Keratinocyte (primary cell): ENCODE results near the gene MVB12B. TPM values are rescaled to one million over a fixed set of nuclear protein-coding genes. Genes with fewer than 3 reads are reported as not detected.

Experiments
- DNase-seq: peaks from one replicate; pipeline ENCODE4 v3.0.0-alpha.2; 2011; ENCODE audit warnings: low read depth, missing footprints, low spot score
- FAIRE-seq: peaks from 2 replicates; lab custom pipeline; 2011; peaks lifted over from hg19 to GRCh38; lab: Jason Lieb, UNC
- H2AFZ ChIP-seq: 2 replicates; pipeline ENCODE4 v1.6.0; 2012; ENCODE audit warnings: low read length, control low read depth, inconsistent platforms; ENCODE audit not compliant: control insufficient read depth
- H3K27ac ChIP-seq: 2 replicates; pipeline ENCODE4 v1.5.1; 2011; ENCODE audit warnings: low read length; ENCODE audit not compliant: control insufficient read depth, insufficient read depth
- H3K27me3 ChIP-seq: 3 replicates; pipeline ENCODE4 v1.6.0; 2011; ENCODE audit warnings: low read length; ENCODE audit not compliant: control insufficient read depth, insufficient read depth; ENCODE audit errors: extremely low read depth
- H3K36me3 ChIP-seq, 2 experiments: 2 replicates in 1 of 2; 3 replicates in 1 of 2; pipeline ENCODE4 v1.5.1; 2011; ENCODE audit warnings: low read length in 2 of 2, mild to moderate bottlenecking in 1 of 2; ENCODE audit not compliant: control insufficient read depth in 2 of 2, insufficient read depth in 2 of 2; ENCODE audit errors: extremely low read depth in 1 of 2
- H3K4me1 ChIP-seq: 3 replicates; pipeline ENCODE4 v1.5.1; 2011; ENCODE audit warnings: low read length; ENCODE audit not compliant: control insufficient read depth, insufficient read depth; ENCODE audit errors: extremely low read depth
- H3K4me2 ChIP-seq: 3 replicates; pipeline ENCODE4 v1.6.0; 2011; ENCODE audit warnings: low read depth, low read length; ENCODE audit not compliant: control insufficient read depth, insufficient read depth; ENCODE audit errors: extremely low read depth
- H3K4me3 ChIP-seq, 3 experiments: fragments of 200-600 bp in 1 of 3; sonication (generic) in 1 of 3; 2 replicates in 2 of 3; 3 replicates in 1 of 3; pipeline ENCODE4 v1.5.1; 2011 to 2016; ENCODE audit warnings: low read length in 3 of 3, mild to moderate bottlenecking in 3 of 3, control low read depth in 2 of 3, inconsistent platforms in 1 of 3, low read depth in 1 of 3, mixed read lengths in 1 of 3, mixed run types in 1 of 3, moderate library complexity in 1 of 3; ENCODE audit not compliant: control insufficient read depth in 2 of 3, insufficient read depth in 2 of 3; ENCODE audit errors: extremely low read depth in 1 of 3
- H3K79me2 ChIP-seq: 2 replicates; pipeline ENCODE4 v1.6.0; 2012; ENCODE audit warnings: low read length; ENCODE audit not compliant: control insufficient read depth, insufficient read depth
- H3K9ac ChIP-seq: 3 replicates; pipeline ENCODE4 v1.6.0; 2011; ENCODE audit warnings: low read length; ENCODE audit not compliant: control insufficient read depth, insufficient read depth; ENCODE audit errors: extremely low read depth
- H3K9me1 ChIP-seq: 3 replicates; pipeline ENCODE4 v1.6.0; 2011; ENCODE audit warnings: low read length; ENCODE audit not compliant: control insufficient read depth, insufficient read depth; ENCODE audit errors: extremely low read depth
- H3K9me3 ChIP-seq: 2 replicates; pipeline ENCODE4 v1.5.1; 2012; ENCODE audit warnings: low read depth, low read length; ENCODE audit not compliant: control insufficient read depth
- H4K20me1 ChIP-seq: 3 replicates; pipeline ENCODE4 v1.6.0; 2011; ENCODE audit warnings: low read length; ENCODE audit not compliant: control insufficient read depth, insufficient read depth; ENCODE audit errors: extremely low read depth
- EZH2 ChIP-seq: IDR thresholded peaks from one replicate; pipeline ENCODE4 v1.6.1; 2012; ENCODE audit warnings: inconsistent platforms, mild to moderate bottlenecking, low read length, moderate library complexity
- dilution Hi-C: fragments of 300-500 bp; cut with MboI; formaldehyde crosslinking; loops from one replicate; pipeline ENCODE4 v1.7.0; 2020; ENCODE audit warnings: low sequenced_read_pairs; ENCODE audit not compliant: extremely low pct_ligation_motif_present
- polyA plus RNA-seq, 5 experiments: library from polyadenylated mRNA; depleted of rRNA in 3 of 5; stranded (reverse) in 3 of 5; stranded (forward) in 1 of 5; unstranded in 1 of 5; fragments of >200 nt; gene quantifications; 1 replicate in 1 of 5; 2 replicates in 3 of 5; 3 replicates in 1 of 5; pipeline versions ENCODE4 v1.2.1 to v1.2.3, GENCODE V29; 2011 to 2012; ENCODE audit warnings: missing spikeins in 2 of 5, low read depth in 1 of 5, low replicate concordance in 1 of 5
- TF ChIP-seq, protein P1 (sequence below), 3 experiments: IDR thresholded peaks in 1 of 3; conservative IDR thresholded peaks in 1 of 3; optimal IDR thresholded peaks in 1 of 3; 2 replicates in 2 of 3; 3 replicates in 1 of 3; pipeline versions ENCODE3 to v1.5.1; 2011; ENCODE audit warnings: low read length in 3 of 3, mild to moderate bottlenecking in 3 of 3, moderate library complexity in 2 of 3, control low read depth in 1 of 3, inconsistent platforms in 1 of 3; ENCODE audit not compliant: insufficient read depth in 2 of 3; ENCODE audit errors: extremely low read depth in 1 of 3

MVB12B gene
- polyA plus RNA-seq, 1 donor (not counting 4 experiments of a cell fraction or from before 2014, with no cell fraction given), result 1.2 TPM

DNA sequence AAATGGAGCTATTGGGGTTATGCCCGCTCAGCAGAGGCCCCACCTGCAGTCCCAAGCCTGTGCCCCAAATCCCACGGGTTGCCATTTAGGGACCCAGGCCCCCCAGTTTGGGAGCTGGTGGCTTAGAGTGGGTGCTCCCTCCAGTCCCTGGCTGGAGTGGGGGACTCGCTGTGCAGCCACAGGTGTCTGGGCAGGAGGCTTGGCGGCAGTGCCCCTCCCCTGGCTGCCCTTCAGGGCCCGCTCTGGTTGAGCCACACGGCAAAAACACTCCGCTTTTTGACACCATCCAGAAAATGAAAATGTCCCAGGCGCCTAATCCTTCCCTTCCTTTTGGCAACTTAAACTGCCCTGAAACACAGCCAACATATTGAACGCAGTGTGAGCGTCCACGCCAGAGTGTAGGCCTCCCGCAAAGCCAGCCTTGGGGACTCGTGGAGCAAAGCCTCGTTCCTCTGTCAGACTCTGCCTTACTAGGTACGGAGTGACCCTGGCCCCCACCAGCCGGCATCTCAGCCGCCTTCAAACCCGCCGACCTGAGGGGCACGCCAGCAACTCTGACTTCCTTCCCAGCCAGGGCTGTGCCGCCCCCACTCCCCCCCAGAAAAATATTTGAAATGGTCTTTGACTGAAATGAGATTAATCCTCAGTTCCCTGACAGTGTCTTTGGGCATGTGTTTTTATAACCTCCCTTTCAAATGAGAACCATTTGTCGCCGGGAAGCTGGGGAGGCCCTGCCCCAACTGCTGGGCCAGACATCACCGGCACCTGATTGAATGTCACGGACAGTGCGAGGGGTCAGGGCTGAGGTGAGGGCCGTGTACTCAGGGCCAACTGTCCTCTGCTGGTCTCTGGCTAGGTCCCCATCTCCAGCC, 188.6 kb downstream of the MVB12B start:
- FAIRE-seq, result no peak
- Histone ChIP-seq H3K4me3 (no peak overlapping the region), H3K27ac (no peak overlapping the region), H3K4me1 (peaks cover 23% of the 10 kb centered on the region), H4K20me1 (no peaks in the 10 kb centered on the region), H2AFZ (no peak overlapping the region), H3K27me3 (peaks cover 4% of the 10 kb centered on the region), H3K4me2 (no peak overlapping the region), H3K79me2 (no peaks in the 10 kb centered on the region), H3K36me3 (no peaks in the 10 kb centered on the region), H3K9ac (no peak overlapping the region), H3K9me3 (no peaks in the 10 kb centered on the region), H3K9me1 (no peaks in the 10 kb centered on the region)
- DNase-seq, result no peak
- dilution Hi-C loops, result no loop called here
- TF ChIP-seq, protein P1, sequence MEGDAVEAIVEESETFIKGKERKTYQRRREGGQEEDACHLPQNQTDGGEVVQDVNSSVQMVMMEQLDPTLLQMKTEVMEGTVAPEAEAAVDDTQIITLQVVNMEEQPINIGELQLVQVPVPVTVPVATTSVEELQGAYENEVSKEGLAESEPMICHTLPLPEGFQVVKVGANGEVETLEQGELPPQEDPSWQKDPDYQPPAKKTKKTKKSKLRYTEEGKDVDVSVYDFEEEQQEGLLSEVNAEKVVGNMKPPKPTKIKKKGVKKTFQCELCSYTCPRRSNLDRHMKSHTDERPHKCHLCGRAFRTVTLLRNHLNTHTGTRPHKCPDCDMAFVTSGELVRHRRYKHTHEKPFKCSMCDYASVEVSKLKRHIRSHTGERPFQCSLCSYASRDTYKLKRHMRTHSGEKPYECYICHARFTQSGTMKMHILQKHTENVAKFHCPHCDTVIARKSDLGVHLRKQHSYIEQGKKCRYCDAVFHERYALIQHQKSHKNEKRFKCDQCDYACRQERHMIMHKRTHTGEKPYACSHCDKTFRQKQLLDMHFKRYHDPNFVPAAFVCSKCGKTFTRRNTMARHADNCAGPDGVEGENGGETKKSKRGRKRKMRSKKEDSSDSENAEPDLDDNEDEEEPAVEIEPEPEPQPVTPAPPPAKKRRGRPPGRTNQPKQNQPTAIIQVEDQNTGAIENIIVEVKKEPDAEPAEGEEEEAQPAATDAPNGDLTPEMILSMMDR (optimal IDR thresholded peaks at IDR 0.05 in 1 of 3, IDR thresholded peaks at IDR 0.05 in 1 of 3, conservative IDR thresholded peaks at IDR 0.05 in 1 of 3; ENCODE audit: extremely low read depth in 1 of 3, insufficient read depth in 2 of 3, low read length in 3 of 3), result no peak
- no peak for TF ChIP-seq EZH2

DNA sequence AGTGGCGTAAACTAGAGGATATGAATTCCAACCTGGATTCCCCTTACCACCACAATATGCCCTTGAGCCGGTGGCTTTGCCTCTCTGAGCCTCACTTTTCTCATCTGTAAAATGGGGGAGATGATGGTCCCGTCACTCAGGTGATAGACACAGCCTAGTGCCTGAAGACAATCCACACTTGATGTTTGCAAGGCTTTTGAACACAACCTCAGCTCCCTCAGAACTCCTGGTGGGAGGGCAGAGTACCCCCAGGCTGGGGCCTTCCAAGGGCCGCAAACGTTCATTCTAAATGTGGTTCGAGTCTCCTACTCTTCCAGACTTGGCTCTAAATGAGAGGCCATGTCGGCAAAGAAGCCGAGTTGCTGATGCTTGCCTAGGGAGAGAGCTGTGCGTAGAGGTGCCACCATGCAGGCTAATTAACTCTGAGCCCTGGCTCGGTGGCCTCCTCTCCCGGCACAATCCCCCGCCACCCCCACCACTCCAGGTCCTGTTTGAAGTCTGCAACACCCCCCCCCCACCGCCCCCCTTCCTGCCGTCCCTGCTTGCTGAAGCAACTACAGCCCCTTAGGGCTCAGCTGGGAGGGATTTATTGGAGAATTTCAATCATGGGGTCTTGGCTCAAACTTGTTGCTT, 189.4 kb downstream of the MVB12B start:
- Histone ChIP-seq H3K27ac (no peak overlapping the region), H3K27me3 (peaks cover 4% of the 10 kb centered on the region)
- dilution Hi-C loops, result no loop called here

More for the DNA sequence above, 189.4 kb downstream of the MVB12B start:
- FAIRE-seq, result no peak
- Histone ChIP-seq H3K79me2 (no peaks in the 10 kb centered on the region), H2AFZ (no peak overlapping the region), H3K4me2 (no peak overlapping the region), H3K9me1 (no peaks in the 10 kb centered on the region), H4K20me1 (no peaks in the 10 kb centered on the region), H3K4me1 (peaks cover 23% of the 10 kb centered on the region), H3K36me3 (no peaks in the 10 kb centered on the region), H3K9me3 (no peaks in the 10 kb centered on the region), H3K9ac (no peak overlapping the region), H3K4me3 (no peak overlapping the region)
- no peak for TF ChIP-seq EZH2
- TF ChIP-seq, protein P1 (optimal IDR thresholded peaks at IDR 0.05 in 1 of 3, IDR thresholded peaks at IDR 0.05 in 1 of 3, conservative IDR thresholded peaks at IDR 0.05 in 1 of 3; ENCODE audit: extremely low read depth in 1 of 3, insufficient read depth in 2 of 3, low read length in 3 of 3), result no peak
- no peak for DNase-seq
